HG03575 (cell line): ENCODE results near the gene IGFBP5.

Source experiments
- ATAC-seq: cut with Tn5 transposase; IDR thresholded peaks from one replicate; pipeline ENCODE4 v1.9.1; 2021; ENCODE audit not compliant: unreplicated experiment, insufficient number of reproducible peaks, low FRiP score; ENCODE audit errors: extremely low read depth

IGFBP5 gene, protein sequence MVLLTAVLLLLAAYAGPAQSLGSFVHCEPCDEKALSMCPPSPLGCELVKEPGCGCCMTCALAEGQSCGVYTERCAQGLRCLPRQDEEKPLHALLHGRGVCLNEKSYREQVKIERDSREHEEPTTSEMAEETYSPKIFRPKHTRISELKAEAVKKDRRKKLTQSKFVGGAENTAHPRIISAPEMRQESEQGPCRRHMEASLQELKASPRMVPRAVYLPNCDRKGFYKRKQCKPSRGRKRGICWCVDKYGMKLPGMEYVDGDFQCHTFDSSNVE

DNA sequence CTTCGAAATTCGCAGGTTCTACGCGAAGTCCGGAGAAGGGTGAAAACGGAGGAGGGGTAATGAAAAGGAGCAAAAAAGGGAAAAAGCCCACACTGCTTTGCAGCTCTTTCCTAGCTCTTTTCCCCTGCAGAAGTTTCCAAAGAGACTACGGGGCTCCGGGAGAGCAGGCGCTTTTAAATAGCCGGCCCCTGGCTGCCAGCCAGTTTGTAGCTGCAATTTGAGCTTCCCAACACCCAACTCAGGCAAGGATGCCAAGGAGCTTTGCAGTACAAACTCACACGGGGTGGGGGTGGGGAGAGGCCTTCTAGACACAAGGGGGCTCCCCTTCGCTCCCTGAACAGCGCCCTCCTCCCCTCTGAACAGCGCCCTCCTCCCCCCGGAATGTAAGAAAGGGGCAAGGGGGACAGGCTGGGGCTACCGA, at the start of gene IGFBP5:
Gene IGFBP5 (minus strand): TSS at position 149 of the 421 bp plus-strand sequence. CDS start 774 bp downstream, outside the sequence.
- no peak for ATAC-seq

DNA sequence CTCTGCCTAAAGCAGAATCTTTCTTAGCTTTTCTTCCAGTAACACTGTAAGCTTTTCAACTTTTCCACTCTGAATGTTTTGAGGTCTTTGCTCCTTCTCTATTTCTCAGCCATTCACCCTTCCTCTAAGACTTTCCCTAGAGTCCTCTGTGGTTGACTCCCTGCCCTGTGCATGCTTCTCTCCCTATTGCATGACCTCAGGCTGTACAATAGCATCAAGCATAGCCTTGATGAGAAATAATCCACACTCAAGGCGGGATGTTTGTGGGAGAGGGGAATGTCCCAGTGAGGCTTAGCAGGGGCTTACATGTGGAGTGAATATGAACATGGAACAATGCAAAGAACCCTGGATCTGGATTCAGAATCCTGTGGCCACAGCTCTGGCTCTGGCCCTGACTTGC, 48.4 kb upstream of the IGFBP5 start:
- ATAC-seq, result no peak

DNA sequence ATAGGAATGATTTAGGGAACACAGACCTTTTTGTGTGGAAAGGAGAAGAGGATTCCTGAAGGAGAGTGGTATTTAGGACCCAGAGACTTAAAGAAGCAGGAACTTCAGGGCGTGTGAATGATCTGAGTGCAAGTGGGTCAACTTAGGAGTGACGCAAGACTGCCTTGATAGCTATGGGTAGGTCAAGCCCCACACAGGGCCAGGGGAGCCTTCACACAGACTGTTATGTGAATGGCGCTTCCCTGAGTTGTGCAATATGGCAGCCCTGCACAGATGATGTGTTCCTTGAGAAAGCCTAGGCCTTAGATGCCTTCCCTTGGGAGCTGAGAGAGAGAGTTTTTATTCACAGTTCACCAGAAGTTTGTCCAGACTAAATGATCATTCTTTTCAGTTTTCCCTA, 47.1 kb upstream of the IGFBP5 start:
- no peak for ATAC-seq

DNA sequence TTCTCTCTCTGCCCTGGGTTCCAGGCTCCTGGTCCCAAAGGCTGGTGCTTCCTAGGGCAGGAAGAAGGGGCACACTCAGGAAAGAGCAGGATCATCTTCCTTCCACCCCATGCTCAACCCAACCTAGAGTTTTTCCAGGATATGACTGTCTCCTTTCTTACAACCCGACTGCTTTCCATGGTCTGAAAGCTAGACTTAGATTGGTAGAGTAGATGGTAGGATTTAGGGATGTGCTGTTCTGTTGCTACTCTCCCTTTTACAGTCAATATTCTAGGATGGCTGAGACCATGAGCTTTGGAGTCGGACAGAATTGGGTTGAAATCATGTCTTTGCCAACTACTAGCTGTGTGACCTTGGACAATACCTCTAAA, 45.9 kb upstream of the IGFBP5 start:
- no peak for ATAC-seq

DNA sequence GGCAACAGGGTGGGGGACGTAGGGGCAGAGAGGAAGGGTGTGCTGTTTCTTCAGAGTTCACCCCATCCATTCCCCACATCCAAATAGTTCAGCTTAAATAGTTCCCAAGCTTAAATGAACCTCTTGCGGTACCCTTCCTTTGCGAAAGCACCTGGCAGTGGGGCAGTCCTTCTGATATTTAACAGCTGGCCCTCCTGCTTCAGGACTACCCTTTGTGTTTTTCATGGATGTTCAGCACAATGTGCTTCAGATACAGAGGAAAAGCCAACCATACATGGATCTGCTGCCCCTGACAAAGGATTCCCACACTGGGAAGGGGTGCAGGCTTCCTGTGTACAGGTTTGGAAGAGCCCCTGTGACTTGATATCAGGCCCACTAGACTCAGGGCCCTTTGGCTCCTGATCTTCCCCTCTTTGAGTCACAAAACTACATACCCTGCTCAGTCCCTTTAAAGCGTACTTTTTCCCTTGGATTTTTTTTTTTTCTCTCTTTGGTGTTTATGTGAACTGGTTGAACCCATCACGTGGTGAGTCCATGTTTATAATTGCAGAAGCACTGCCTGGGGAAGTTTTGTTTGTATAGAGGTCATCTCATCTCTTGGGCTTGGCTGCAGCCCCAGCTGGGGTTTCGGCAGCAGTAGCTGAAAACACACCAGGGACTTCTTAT, 45.3 kb upstream of the IGFBP5 start:
- no peak for ATAC-seq

DNA sequence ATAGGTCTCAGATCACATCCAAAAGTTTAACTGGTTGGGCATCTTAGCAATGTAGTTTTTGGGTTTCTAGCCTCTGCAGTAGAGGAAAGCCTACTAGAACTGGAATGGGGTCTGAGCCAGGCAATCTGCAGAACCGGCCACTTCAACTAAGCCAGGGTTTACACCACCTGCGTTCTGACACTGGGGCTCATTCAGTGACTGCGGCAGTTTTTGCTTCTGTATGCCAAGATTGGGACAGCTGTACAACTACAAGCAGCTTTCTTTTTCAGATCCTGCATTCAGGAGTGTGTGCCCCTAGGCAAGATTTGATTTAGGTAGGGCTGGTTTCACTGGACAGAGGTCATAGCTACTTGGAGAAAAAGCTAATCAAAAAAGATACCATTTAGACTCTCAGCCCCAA, 43.7 kb upstream of the IGFBP5 start:
- ATAC-seq, result no peak

DNA sequence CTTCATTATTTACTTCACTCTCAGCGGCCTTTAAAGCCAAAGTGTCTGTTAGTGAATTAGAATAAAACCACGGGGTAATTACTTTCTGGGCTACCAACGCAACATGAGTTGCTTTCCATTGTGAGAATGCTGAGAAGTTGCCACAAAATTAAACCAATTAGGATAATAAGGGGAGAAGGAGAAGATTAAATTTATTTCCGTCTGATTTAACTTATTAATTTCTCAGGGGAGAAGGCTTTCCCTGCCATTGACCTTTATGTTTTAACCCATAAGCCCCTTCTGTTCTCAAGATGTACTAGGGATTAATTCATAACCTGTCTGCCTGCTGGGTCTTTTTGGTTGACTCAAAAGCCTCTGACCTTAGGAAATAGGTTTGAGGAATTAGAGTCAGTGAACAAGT, 42.3 kb upstream of the IGFBP5 start:
- no peak for ATAC-seq

DNA sequence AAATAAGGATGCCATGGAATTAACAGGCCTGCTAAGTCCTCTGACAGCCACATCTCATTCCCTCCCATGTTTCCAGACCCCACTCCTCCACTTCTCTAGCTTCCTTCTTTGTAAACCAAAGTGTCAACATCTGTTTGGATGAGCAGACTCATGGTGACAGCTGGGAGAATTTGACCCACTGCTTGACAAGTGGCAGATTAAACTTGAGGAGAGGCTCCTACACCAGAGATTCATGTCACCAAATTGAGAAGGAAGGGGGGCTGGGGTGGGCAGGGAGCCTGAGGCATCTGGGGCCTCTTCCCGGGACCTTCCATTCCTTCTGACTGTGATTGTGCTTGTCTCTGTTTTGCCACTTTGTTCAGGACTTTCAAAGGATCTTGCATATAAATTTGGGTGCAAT, 41.0 kb upstream of the IGFBP5 start:
- ATAC-seq, result no peak

DNA sequence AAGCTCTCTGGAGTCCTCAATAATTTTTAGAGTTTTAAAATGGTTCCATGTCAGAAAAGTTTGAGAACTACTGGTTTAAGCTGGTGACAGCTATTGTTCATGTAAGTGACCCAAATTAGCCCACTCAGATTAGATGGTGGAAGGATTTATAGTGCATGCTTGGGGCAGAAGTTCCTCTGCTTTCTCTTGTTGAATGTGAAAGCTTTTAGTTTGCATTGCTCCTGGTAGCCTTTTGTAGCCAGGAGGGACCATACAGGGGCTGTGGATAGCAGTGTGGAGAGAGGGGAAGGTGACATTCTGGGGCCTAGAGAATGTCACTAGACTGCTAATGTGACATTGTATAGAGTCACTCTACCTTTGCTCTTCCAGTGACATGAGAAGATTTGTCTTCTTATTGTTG, 40.3 kb upstream of the IGFBP5 start:
- no peak for ATAC-seq

DNA sequence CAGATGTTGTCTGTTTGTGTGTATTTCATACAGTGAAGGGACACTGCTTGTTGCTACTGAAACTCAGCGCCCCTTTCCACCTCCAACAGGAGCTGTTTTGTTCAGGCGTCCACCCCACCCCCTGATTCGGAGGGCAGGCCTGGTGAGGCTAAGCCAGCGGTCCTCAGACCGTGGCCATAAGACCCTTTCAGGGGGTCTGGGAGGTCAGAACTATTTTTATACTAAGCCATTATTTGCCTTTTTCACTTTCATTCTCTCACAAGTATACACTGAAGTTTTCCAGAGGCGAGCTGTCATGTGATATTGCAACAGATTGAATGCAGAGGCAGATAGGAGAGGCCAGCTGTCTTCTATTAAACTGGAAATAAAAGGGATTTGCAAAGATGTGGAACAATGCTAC, 39.7 kb upstream of the IGFBP5 start:
- no peak for ATAC-seq

DNA sequence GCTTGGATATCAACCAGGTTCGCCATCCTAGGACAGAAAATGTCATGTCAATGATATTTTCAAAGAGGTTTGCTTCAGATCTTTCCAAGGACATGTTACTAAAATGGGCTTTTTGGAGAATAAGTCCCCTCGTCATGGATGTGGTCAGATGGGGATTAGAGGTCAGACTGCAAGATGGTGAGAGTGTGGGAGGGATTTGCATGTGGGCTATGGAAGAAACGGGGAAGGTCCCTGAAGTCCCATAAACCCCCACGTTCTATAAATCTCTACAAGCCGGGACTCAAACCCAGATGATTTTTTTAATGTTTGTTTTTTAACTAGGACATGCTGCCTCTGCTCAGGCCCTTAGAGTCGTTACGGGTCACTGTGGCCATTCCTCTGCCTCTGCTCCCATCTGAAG, 37.7 kb upstream of the IGFBP5 start:
- no peak for ATAC-seq

DNA sequence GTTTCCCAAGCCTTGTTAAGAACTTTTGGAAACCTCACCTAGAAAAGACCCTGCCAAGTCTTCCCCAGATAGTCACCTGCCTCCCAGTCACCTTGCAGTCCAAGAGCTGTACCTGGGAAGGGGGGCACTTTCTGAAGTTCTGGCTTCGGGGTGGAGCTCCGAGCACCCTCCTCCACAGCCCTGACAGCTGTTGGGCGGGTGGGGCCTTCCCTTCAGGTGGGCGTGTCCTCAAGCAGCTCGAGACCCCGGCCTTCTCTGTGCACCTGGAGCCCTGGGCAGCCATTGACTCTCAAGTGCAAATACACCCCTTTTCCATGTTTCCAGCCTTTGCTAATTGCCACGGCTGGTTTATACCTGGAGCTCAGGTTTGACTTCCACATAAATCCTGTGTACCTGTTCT, 37.0 kb upstream of the IGFBP5 start:
- no peak for ATAC-seq

DNA sequence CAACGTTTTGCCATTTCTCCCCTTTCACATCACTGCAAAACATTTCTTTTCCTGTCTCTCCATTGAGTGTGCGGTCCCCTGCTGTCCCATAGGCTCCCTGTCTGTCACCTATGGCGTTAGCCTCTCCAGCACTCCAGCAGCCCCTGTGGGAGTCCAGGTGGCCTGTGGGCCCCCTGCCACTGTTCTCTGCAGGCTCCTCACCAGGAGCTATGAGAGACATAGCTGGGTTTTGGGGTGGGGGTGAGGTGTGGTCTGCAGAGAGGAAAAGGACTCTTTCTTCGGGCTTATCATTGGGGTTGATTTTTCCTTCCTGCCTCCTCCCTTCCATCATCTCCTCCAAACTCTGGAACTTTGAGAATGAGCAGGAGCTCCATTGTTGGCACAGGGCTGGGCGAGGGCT, 36.1 kb upstream of the IGFBP5 start:
- ATAC-seq, result no peak

DNA sequence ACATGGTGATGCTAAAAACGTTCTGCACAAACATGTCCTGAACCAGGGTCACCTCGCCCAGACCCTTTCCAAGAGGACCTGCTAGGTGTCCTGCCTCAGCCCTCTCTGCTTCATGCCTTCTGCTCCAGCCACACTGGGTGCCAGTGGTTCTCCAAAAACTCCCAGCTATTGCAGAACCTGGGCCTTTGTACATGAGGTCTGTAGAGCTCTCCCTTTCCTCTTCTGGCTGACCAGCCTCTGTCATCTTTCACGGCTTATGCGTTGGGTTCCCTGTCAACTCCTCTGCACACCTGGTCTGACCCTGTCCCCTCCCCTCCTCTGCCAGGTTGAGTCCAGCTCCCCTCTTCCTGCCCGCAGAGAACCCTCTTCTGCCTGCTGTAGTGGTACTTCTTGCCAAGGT, 35.5 kb upstream of the IGFBP5 start:
- no peak for ATAC-seq

DNA sequence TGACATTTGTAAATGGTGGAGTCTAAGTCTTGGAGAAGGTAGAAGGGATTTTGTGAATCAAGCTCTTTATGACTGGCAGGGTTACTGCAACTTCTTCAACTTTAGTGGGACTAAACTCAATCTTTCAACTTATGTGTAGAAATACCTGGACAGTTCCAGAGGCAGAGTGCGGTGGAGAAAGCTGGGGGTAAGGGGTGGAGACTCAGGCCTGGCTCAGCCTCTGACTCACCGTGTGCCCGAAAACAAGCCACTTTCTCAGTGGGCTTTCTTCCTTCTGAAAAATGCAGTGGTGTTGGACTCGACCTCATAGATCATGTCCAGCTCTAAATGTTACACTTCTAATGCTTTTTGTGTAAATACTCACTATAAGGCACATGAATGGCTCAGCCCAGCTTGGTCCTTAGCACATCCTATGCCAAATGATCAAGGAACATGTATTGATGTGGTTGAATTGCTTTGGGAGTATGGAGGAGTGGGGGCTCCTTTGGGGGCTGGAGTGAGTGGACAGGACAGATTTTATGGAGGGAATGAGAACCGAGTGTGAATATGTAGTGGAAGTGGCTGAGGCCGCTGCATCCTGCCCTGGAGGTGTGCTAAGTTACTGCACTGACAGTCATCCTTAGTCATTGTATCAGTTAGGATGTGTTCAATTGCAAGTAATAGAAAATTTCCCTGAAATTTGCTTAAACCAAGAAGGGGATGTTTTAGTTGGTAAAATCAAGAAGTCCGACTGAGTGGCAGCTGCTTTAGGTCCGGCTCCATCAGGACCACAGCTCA, 32.2 kb upstream of the IGFBP5 start:
- no peak for ATAC-seq

DNA sequence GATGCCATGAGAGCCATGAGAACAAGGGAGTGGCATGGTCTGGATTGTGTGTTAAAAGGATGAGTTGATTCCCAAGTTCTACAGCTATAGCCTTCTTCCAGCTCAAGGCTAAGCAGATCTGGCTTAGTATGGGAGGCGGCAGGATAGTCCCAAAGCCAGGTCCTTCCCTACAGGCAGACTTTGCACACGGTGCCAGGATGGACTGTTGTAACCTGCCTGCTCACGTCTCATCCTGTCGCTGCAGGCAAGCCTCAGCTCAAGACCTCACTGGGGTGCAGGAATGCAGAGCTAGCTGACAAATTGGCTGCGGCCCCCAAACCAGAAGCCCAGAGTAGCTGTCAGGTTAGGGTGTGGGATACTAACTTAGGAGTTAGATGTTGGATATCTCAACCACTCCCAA, 28.8 kb upstream of the IGFBP5 start:
- no peak for ATAC-seq

DNA sequence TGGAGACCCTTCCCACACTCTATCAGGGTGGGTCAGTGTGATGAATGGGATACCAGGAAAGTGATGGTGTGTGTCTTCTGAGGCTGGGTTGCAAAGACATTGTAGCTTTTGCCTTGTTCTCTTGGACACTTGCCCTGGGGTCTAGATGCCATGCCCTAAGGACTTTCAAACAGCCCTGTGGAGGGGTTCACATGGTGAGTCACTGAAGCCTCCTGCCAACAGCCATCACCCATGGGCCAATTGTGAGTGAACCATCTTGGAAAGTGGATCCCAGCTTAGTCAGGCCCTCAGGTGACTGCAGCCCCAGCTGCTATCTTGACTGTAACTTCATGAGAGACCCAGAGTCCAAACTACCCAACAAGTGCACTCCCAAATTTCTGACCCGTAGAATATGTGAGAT, 25.8 kb upstream of the IGFBP5 start:
- ATAC-seq, result no peak

DNA sequence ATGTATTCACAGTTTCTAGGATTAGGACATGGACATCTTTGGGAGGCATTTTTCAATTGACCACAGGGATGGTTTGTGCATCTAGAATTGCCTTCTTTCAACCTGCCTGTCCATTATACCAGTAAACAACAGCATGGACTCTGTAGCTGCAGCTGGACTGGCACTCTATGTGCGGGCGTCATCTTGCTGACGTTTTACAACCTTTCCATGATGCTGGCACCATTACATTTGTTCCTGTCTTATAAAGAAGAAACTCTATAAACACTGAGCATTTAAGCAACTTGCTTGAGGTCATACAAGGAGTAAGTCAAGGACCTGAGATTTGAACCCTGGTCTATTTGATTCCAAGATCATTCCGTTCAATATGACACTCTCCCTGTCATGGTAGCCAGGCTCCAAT, 25.4 kb upstream of the IGFBP5 start:
- ATAC-seq, result no peak

DNA sequence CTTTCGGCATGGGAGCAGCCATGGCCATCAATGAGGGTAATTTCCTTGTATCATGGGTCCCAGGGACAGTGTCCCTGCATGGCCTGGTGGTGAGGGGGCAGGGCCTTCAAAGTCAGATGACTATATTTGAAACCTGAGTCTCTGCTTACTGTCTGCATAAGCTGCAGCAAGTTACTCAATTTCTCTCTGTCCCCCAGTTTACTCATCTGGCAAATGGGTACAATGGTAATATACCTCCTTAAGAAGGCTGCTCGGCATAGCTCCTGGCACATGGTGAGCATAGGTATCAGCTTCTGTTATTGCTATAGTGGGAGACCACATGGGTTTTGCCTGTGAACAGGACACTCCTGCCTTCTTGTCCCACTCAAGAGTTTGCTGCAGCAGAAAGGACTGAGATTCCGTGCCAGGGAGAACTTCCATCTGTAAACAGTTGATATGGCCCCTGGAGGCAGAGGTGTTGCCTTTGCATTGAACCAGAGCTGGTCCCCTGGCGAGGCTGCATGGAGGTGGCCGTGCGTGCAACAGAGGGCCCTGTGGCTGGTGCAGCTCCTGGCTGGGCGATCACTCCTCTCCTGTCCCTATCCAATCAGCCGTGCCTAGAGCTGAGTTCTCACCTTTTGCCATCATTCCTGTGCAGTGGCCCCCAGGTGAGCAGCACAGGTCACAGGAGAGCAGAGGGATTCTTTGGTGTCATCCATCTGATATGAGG, 22.7 kb upstream of the IGFBP5 start:
- no peak for ATAC-seq

DNA sequence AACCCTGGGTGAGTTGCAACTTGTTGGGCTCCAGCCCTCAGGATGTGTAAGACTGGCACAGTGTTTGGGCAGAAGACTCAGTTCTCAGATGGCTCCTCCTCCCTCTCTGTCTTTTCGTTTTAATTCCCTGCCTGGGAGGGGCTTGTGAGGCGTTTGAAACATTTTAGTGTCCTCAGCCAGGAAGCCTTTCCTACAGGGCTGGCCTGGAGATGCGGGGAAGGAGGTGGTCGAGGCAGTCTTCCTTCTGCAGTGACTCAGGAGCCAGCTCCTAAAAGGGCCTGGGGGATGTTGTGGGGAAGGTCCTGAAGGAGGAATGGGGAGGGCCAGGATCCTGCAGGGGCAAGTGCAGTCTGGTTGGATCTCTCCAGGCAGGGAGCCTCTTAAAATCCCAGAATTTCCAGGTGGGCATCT, 22.1 kb upstream of the IGFBP5 start:
- ATAC-seq, result no peak
